ENCODE measurements around the gene LRRC8C. TPM values are rescaled to one million over a fixed set of nuclear protein-coding genes. Genes with fewer than 3 reads are reported as not detected.
A peak's percentile ranks its signal among the peaks of the same experiment; 100 is the strongest.

LRRC8C gene
- total and polyA plus RNA-seq, 2 donors (not counting 1 experiment from before 2014, with no cell fraction given), result 3.9 to 6.8 TPM

GRCh38 chr1:89762386-89762778, 129.5 kb downstream of the LRRC8C start:
- ATAC-seq (ENCODE audit: low read depth), result peak; percentile 5
- Mint-ChIP-seq H3K9me3 (ENCODE audit: insufficient read depth) (no peaks in the 10 kb centered on the region), H3K4me3 (peak overlapping the region; percentile 87), H3K4me1 (peaks cover 31% of the 10 kb centered on the region), H3K27me3 (peaks cover 8% of the 10 kb centered on the region), H3K27ac (peak overlapping the region; percentile 11)
- no peaks in the 10 kb centered on the region for H4K20me1 ChIP-seq (ENCODE audit: control insufficient read depth, insufficient read depth, low read length, poor library complexity, severe bottlenecking)
- H3K9me3 ChIP-seq (ENCODE audit: control extremely low read depth in 1 of 3, control insufficient read depth in 2 of 3, insufficient read depth in 1 of 3, low read length in 2 of 3), result no peaks in the 10 kb centered on the region
- peaks cover 0 to 9% (median 0%) of the 10 kb centered on the region in 4 experiments for H3K27me3 ChIP-seq (replicated peaks in 1 of 4; ENCODE audit: control extremely low read depth in 1 of 4, control insufficient read depth in 3 of 4, insufficient read depth in 4 of 4, low read length in 3 of 4)
- no peaks in the 10 kb centered on the region for H3K36me3 ChIP-seq (replicated peaks in 1 of 2; ENCODE audit: control extremely low read depth in 1 of 2, control insufficient read depth in 1 of 2, extremely low read depth in 1 of 2, insufficient read depth in 2 of 2, low read length in 1 of 2)
- ChIA-PET CTCF (interaction anchor here (0.8 to 14.6 kb wide), 50 partner anchors 8 to 874 kb away, joined by 3 to 334 read pairs (median 6); partner anchors contain the start of gene LRRC8C), POLR2A (interaction anchor here (1.5 to 1.7 kb wide), 2 partner anchors 129 to 135 kb away, joined by 3 to 6 read pairs; partner anchors contain the start of gene LRRC8C)
- intact Hi-C loops (cut with micrococcal nuclease), result loop anchor here (2.0 to 5.0 kb wide), 3 partner anchors 42 to 765 kb away; no protein-coding TSS in a partner anchor
- no peak overlapping the region for H3K27ac ChIP-seq (ENCODE audit: low read length in 2 of 2)
- peak overlapping the region; percentile 40 to 62 (median 59) for H3K4me3 ChIP-seq (ENCODE audit: control extremely low read depth in 1 of 5, extremely low read depth in 1 of 5, insufficient read depth in 1 of 5, low read depth in 2 of 5, low read length in 4 of 5)
- no peak for DNase-seq
- WGBS (ENCODE audit: insufficient coverage), result 74% methylated on average over 10 of the region's 13 CpGs
- H3K9ac ChIP-seq (ENCODE audit: low read length), result peak overlapping the region; percentile 63
- peaks cover 15 to 26% of the 10 kb centered on the region in 2 donors for H3K4me1 ChIP-seq (ENCODE audit: control insufficient read depth in 2 of 2, insufficient read depth in 2 of 2, low read length in 2 of 2)
- H3K4me2 ChIP-seq (replicated peaks; ENCODE audit: low read depth, low read length, poor library complexity, severe bottlenecking), result peak overlapping the region; percentile 83
- no peaks in the 10 kb centered on the region for H3K79me2 ChIP-seq (ENCODE audit: control insufficient read depth, insufficient read depth, low read length)
- no peak for TF ChIP-seq CTCF (IDR thresholded peaks at IDR 0.05)
- no peak for TF ChIP-seq EZH2 (IDR thresholded peaks at IDR 0.05; ENCODE audit: borderline replicate concordance, insufficient read depth, low read depth, low read length, poor library complexity, severe bottlenecking)
- peak overlapping the region; percentile 94 for H2AFZ ChIP-seq (ENCODE audit: insufficient read depth, low read depth, low read length, poor library complexity, severe bottlenecking)
